Measurements from ENCODE around the gene TADA2B. TPM values are rescaled to one million over a fixed set of nuclear protein-coding genes. Genes with fewer than 3 reads are reported as not detected.

TADA2B gene
- total and polyA plus RNA-seq, 4 donors, result 3.6 to 13.8 (median 12.6) TPM

- TF ChIP-seq REST (IDR thresholded peaks at IDR 0.05) (no peak), HNF4A (conservative IDR thresholded peaks at IDR 0.05) (no peak), ZBTB33 (IDR thresholded peaks at IDR 0.05) (no peak), GABPA (IDR thresholded peaks at IDR 0.05 in 1 of 2, conservative IDR thresholded peaks at IDR 0.05 in 1 of 2) (no peak)
Measured at GRCh38 chr4:7049739-7050138, 6.6 kb downstream of the TADA2B start (continued).

- 40% methylated on average over 36 of the region's 36 CpGs for WGBS
- Histone ChIP-seq H3K27me3 (ENCODE audit: control insufficient read depth in 4 of 4, insufficient read depth in 4 of 4, low read length in 3 of 4) (no peaks in the 10 kb centered on the region), H3K9me3 (ENCODE audit: control insufficient read depth in 4 of 4, low read length in 3 of 4) (no peaks in the 10 kb centered on the region), H3K4me3 (ENCODE audit: low read depth in 1 of 3, low read length in 3 of 3) (no peak overlapping the region), H3K4me1 (ENCODE audit: control insufficient read depth in 4 of 4, insufficient read depth in 4 of 4, low read length in 3 of 4) (peaks cover 20 to 47% (median 38%) of the 10 kb centered on the region in 4 donors), H3K9ac (ENCODE audit: low read depth in 1 of 2, low read length in 2 of 2) (no peak overlapping the region), H3K27ac (ENCODE audit: low read depth in 1 of 2, low read length in 2 of 2) (peak overlapping the region; percentile 53 to 70), H3K36me3 (ENCODE audit: control insufficient read depth in 4 of 4, insufficient read depth in 3 of 4, low read depth in 1 of 4, low read length in 3 of 4) (peaks cover 5 to 19% (median 8%) of the 10 kb centered on the region in 4 donors)
- TF ChIP-seq, protein P1, sequence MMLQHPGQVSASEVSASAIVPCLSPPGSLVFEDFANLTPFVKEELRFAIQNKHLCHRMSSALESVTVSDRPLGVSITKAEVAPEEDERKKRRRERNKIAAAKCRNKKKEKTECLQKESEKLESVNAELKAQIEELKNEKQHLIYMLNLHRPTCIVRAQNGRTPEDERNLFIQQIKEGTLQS (IDR thresholded peaks at IDR 0.05), result no peak
- peak in 1 of 2 donors; percentile 52 for TF ChIP-seq RXRA (IDR thresholded peaks at IDR 0.05)
- TF ChIP-seq EGR1 (IDR thresholded peaks at IDR 0.05; ENCODE audit: low read depth in 2 of 2), result peak in 1 of 2 donors; percentile 70
- TF ChIP-seq REST (IDR thresholded peaks at IDR 0.05), result peak; percentile 32
- no peak for DNase-seq (ENCODE audit: low spot score)
Measured at GRCh38 chr4:7050481-7051143, 7.4 kb downstream of the TADA2B start.

- Histone ChIP-seq H3K9ac (ENCODE audit: low read depth in 1 of 2, low read length in 2 of 2) (no peak overlapping the region), H3K36me3 (ENCODE audit: control insufficient read depth in 4 of 4, insufficient read depth in 3 of 4, low read depth in 1 of 4, low read length in 3 of 4) (peaks cover 5 to 24% (median 12%) of the 10 kb centered on the region in 4 donors), H3K4me3 (ENCODE audit: low read depth in 1 of 3, low read length in 3 of 3) (no peak overlapping the region), H3K27ac (ENCODE audit: low read depth in 1 of 2, low read length in 2 of 2) (peak overlapping the region; percentile 53 to 70), H3K27me3 (ENCODE audit: control insufficient read depth in 4 of 4, insufficient read depth in 4 of 4, low read length in 3 of 4) (no peaks in the 10 kb centered on the region), H3K4me1 (ENCODE audit: control insufficient read depth in 4 of 4, insufficient read depth in 4 of 4, low read length in 3 of 4) (peaks cover 15 to 42% (median 32%) of the 10 kb centered on the region in 4 donors), H3K9me3 (ENCODE audit: control insufficient read depth in 4 of 4, low read length in 3 of 4) (no peaks in the 10 kb centered on the region)
- no peak for TF ChIP-seq ZBTB33 (IDR thresholded peaks at IDR 0.05)
- TF ChIP-seq TAF1 (conservative IDR thresholded peaks at IDR 0.05), result no peak
- TF ChIP-seq REST (IDR thresholded peaks at IDR 0.05), result no peak
- no peak for TF ChIP-seq EGR1 (IDR thresholded peaks at IDR 0.05; ENCODE audit: low read depth in 2 of 2)
- no peak for TF ChIP-seq HNF4G (IDR thresholded peaks at IDR 0.05)
- TF ChIP-seq FOXA1 (IDR thresholded peaks at IDR 0.05), result no peak
- no peak for DNase-seq (ENCODE audit: low spot score)
- WGBS, result 57% methylated on average over 12 of the region's 12 CpGs
Measured at GRCh38 chr4:7051144-7051495, 7.9 kb downstream of the TADA2B start.
